ENCODE results near the gene SPATA31D3. TPM values are rescaled to one million over a fixed set of nuclear protein-coding genes. Genes with fewer than 3 reads are reported as not detected.

Gene SPATA31D3
- total and polyA plus RNA-seq, 2 donors from 2014 or later: not detected

DNA sequence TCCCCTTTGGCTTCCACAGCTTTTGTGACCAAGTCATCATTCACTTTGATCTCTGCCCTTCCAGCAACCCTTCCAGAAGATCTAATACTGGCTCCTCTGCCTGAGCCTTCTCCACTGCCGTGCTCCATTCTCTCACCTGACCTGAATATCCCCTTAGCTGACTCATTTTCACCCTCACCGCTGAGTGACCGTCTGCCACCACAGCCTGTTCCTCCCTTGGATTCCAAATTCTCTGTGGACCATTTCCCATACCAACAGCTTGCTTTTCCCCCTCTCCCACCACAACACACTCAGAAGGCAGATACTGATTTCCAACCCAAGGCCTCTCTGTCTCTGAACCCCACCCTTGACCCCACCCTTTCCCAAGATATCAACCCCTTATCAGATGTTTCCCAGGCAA is 24.7 kb downstream of the SPATA31D3 start:
- intact Hi-C loops (cut with DNase I): no loop called here
- DNase-seq (no peak), FAIRE-seq (no peak)
- no peaks in the 10 kb centered on the region for H3K27me3 ChIP-seq (ENCODE audit: control insufficient read depth, insufficient read depth, low read length)
- H3K4me1 ChIP-seq (ENCODE audit: control insufficient read depth in 2 of 3, insufficient read depth in 2 of 3, low read depth in 1 of 3, low read length in 3 of 3): no peaks in the 10 kb centered on the region
- TF ChIP-seq, protein P1, sequence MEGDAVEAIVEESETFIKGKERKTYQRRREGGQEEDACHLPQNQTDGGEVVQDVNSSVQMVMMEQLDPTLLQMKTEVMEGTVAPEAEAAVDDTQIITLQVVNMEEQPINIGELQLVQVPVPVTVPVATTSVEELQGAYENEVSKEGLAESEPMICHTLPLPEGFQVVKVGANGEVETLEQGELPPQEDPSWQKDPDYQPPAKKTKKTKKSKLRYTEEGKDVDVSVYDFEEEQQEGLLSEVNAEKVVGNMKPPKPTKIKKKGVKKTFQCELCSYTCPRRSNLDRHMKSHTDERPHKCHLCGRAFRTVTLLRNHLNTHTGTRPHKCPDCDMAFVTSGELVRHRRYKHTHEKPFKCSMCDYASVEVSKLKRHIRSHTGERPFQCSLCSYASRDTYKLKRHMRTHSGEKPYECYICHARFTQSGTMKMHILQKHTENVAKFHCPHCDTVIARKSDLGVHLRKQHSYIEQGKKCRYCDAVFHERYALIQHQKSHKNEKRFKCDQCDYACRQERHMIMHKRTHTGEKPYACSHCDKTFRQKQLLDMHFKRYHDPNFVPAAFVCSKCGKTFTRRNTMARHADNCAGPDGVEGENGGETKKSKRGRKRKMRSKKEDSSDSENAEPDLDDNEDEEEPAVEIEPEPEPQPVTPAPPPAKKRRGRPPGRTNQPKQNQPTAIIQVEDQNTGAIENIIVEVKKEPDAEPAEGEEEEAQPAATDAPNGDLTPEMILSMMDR (IDR thresholded peaks at IDR 0.05; ENCODE audit: borderline replicate concordance, extremely low read depth, insufficient read depth): no peak
- no peak overlapping the region for H3K9ac ChIP-seq (ENCODE audit: low read length in 3 of 3)
- H3K36me3 ChIP-seq (ENCODE audit: control insufficient read depth in 2 of 3, insufficient read depth in 3 of 3, low read length in 3 of 3): no peaks in the 10 kb centered on the region
- no peak overlapping the region for H3K27ac ChIP-seq (ENCODE audit: low read depth in 2 of 2, low read length in 2 of 2)
- no peaks in the 10 kb centered on the region for H3K9me3 ChIP-seq (ENCODE audit: control insufficient read depth in 2 of 3, insufficient read depth in 1 of 3, low read length in 3 of 3)
- H3K4me3 ChIP-seq (ENCODE audit: low read length in 3 of 3): no peak overlapping the region

DNA sequence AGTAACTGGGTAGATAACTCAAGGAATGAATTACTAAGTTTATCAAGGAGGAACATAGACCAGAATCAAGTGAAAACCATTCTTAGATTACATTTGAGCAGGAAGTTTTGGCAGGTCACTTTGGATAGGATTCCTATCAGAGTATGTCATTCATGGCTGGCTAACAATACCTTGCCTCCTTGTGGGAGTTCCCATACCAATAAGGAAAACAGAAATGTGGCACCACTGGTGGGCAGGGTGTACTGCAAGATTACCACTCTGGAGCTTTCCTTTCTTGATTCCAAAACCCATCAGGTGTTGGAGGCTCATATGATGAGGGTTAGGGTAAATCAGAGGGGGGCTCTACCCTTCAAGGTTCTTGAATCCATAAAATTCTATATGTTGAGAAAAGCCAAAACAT is 26.7 kb downstream of the SPATA31D3 start:
- no peak overlapping the region for H3K4me3 ChIP-seq (ENCODE audit: low read length in 3 of 3)
- FAIRE-seq (no peak), DNase-seq (no peak)
- no peaks in the 10 kb centered on the region for H3K36me3 ChIP-seq (ENCODE audit: control insufficient read depth in 2 of 3, insufficient read depth in 3 of 3, low read length in 3 of 3)
- intact Hi-C loops (cut with DNase I): no loop called here
- no peaks in the 10 kb centered on the region for H3K27me3 ChIP-seq (ENCODE audit: control insufficient read depth, insufficient read depth, low read length)
- H3K9me3 ChIP-seq (ENCODE audit: control insufficient read depth in 2 of 3, insufficient read depth in 1 of 3, low read length in 3 of 3): peaks cover 0 to 6% (median 0%) of the 10 kb centered on the region in 3 donors
- TF ChIP-seq, protein P1 (IDR thresholded peaks at IDR 0.05; ENCODE audit: borderline replicate concordance, extremely low read depth, insufficient read depth): no peak
- no peak overlapping the region for H3K27ac ChIP-seq (ENCODE audit: low read depth in 2 of 2, low read length in 2 of 2)
- H3K4me1 ChIP-seq (ENCODE audit: control insufficient read depth in 2 of 3, insufficient read depth in 2 of 3, low read depth in 1 of 3, low read length in 3 of 3): no peaks in the 10 kb centered on the region
- no peak overlapping the region for H3K9ac ChIP-seq (ENCODE audit: low read length in 3 of 3)

DNA sequence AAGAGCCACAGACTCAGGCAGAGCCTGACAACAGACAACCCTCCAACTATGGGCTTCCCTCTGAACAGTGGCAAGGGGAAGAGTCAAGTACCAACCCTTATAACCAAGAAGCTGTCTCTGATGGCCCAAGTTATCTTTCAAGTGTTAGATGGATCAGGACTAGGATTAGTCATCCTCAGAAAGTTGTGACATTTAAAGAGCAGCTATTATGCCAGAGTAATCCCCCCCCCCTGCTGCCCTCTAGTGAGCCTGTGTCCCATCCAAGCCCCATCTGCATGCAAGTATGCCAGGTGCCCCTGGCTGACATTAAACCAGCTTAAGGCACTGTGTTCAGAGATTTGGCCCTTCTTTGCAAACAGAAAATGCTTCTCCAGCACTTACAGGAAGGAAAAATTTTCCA is 28.4 kb downstream of the SPATA31D3 start:
- TF ChIP-seq, protein P1 (IDR thresholded peaks at IDR 0.05; ENCODE audit: borderline replicate concordance, extremely low read depth, insufficient read depth): no peak

DNA sequence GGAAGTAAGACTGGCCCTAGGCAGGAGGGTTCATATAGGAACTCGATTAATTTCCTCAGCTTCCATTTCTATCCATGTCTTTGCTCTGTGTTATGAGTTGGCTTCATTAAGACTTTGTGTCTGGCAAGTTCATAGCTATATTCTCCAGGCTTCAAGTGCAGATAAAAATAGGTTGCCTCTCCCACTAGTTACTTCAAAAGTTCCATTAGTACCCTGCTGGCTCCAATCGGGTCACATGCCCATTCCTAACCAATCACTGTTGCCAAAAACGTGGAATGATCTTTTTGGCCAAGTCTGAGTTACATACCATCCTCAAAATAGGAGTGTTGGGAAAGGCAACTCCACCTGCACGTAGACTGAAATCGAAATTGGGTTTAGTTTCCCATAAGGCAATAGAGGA is 31.5 kb downstream of the SPATA31D3 start:
- no peak for FAIRE-seq
- H3K4me3 ChIP-seq (ENCODE audit: low read length in 3 of 3): no peak overlapping the region
- intact Hi-C loops (cut with DNase I): no loop called here

More for the DNA sequence above, 28.4 kb downstream of the SPATA31D3 start:
- Histone ChIP-seq H3K9me3 (ENCODE audit: control insufficient read depth in 2 of 3, insufficient read depth in 1 of 3, low read length in 3 of 3) (peaks cover 0 to 6% (median 2%) of the 10 kb centered on the region in 3 donors), H3K36me3 (ENCODE audit: control insufficient read depth in 2 of 3, insufficient read depth in 3 of 3, low read length in 3 of 3) (no peaks in the 10 kb centered on the region), H3K27me3 (ENCODE audit: control insufficient read depth, insufficient read depth, low read length) (no peaks in the 10 kb centered on the region), H3K27ac (ENCODE audit: low read depth in 2 of 2, low read length in 2 of 2) (no peak overlapping the region), H3K4me3 (ENCODE audit: low read length in 3 of 3) (no peak overlapping the region), H3K4me1 (ENCODE audit: control insufficient read depth in 2 of 3, insufficient read depth in 2 of 3, low read depth in 1 of 3, low read length in 3 of 3) (no peaks in the 10 kb centered on the region), H3K9ac (ENCODE audit: low read length in 3 of 3) (no peak overlapping the region)
- intact Hi-C loops (cut with DNase I): no loop called here
- DNase-seq: no peak
- no peak for FAIRE-seq

More for the DNA sequence above, 31.5 kb downstream of the SPATA31D3 start:
- Histone ChIP-seq H3K27ac (ENCODE audit: low read depth in 2 of 2, low read length in 2 of 2) (no peak overlapping the region), H3K9me3 (ENCODE audit: control insufficient read depth in 2 of 3, insufficient read depth in 1 of 3, low read length in 3 of 3) (peaks cover 0 to 6% (median 2%) of the 10 kb centered on the region in 3 donors), H3K36me3 (ENCODE audit: control insufficient read depth in 2 of 3, insufficient read depth in 3 of 3, low read length in 3 of 3) (no peaks in the 10 kb centered on the region), H3K27me3 (ENCODE audit: control insufficient read depth, insufficient read depth, low read length) (no peaks in the 10 kb centered on the region), H3K9ac (ENCODE audit: low read length in 3 of 3) (no peak overlapping the region), H3K4me1 (ENCODE audit: control insufficient read depth in 2 of 3, insufficient read depth in 2 of 3, low read depth in 1 of 3, low read length in 3 of 3) (no peaks in the 10 kb centered on the region)
- TF ChIP-seq, protein P1 (IDR thresholded peaks at IDR 0.05; ENCODE audit: borderline replicate concordance, extremely low read depth, insufficient read depth): no peak
- DNase-seq: no peak

Data from kidney (tissue), 14 donors.